NCI-H526 treated with DMSO at 0.1 percent for 48 hours (cell line): ENCODE measurements around the gene HIBADH.

Experiments
- DNase-seq: peaks from one replicate; lab custom pipeline; 2025; lab: John Stamatoyannopoulos, UW

HIBADH gene

GRCh38 chr7:27662490-27663205 lies at the start of gene HIBADH:
TSS of gene HIBADH (minus strand) at chr7:27662883. CDS start at chr7:27662788, 95 bp downstream.
- DNase-seq, result peak; percentile 98

GRCh38 chr7:27712217-27712616 lies 49.5 kb upstream of the HIBADH start:
- DNase-seq, result no peak

GRCh38 chr7:27709137-27710075 lies 46.7 kb upstream of the HIBADH start:
- DNase-seq, result no peak

GRCh38 chr7:27708485-27708884 lies 45.8 kb upstream of the HIBADH start:
- no peak for DNase-seq

- no peak for DNase-seq
Observed at GRCh38 chr7:27705200-27705594, 42.5 kb upstream of the HIBADH start.

- no peak for DNase-seq
Observed at GRCh38 chr7:27704422-27705199, 41.9 kb upstream of the HIBADH start.

GRCh38 chr7:27703181-27703580 lies 40.5 kb upstream of the HIBADH start:
- DNase-seq, result no peak

- DNase-seq, result peak; percentile 92
Observed at GRCh38 chr7:27700501-27700900, 37.8 kb upstream of the HIBADH start.

GRCh38 chr7:27699751-27700150 lies 37.1 kb upstream of the HIBADH start:
- DNase-seq, result no peak

- peak; percentile 43 for DNase-seq
Observed at GRCh38 chr7:27697861-27698430, 35.3 kb upstream of the HIBADH start.

- no peak for DNase-seq
Observed at GRCh38 chr7:27695096-27695495, 32.4 kb upstream of the HIBADH start.

- DNase-seq, result no peak
Observed at GRCh38 chr7:27693794-27694193, 31.1 kb upstream of the HIBADH start.

- no peak for DNase-seq
Observed at GRCh38 chr7:27690649-27691048, 28.0 kb upstream of the HIBADH start.

GRCh38 chr7:27689591-27690164 lies 27.0 kb upstream of the HIBADH start:
- peak; percentile 14 for DNase-seq

- DNase-seq, result no peak
Observed at GRCh38 chr7:27689150-27689549, 26.5 kb upstream of the HIBADH start.

- no peak for DNase-seq
Observed at GRCh38 chr7:27688646-27689045, 26.0 kb upstream of the HIBADH start.

- no peak for DNase-seq
Observed at GRCh38 chr7:27688056-27688455, 25.4 kb upstream of the HIBADH start.

GRCh38 chr7:27686315-27686714 lies 23.6 kb upstream of the HIBADH start:
- no peak for DNase-seq

GRCh38 chr7:27685893-27686292 lies 23.2 kb upstream of the HIBADH start:
- no peak for DNase-seq

- DNase-seq, result no peak
Observed at GRCh38 chr7:27685209-27685608, 22.5 kb upstream of the HIBADH start.

- no peak for DNase-seq
Observed at GRCh38 chr7:27684491-27684890, 21.8 kb upstream of the HIBADH start.

GRCh38 chr7:27680610-27681009 lies 17.9 kb upstream of the HIBADH start:
- no peak for DNase-seq
